ENCODE results near the gene SMG5.

DNA sequence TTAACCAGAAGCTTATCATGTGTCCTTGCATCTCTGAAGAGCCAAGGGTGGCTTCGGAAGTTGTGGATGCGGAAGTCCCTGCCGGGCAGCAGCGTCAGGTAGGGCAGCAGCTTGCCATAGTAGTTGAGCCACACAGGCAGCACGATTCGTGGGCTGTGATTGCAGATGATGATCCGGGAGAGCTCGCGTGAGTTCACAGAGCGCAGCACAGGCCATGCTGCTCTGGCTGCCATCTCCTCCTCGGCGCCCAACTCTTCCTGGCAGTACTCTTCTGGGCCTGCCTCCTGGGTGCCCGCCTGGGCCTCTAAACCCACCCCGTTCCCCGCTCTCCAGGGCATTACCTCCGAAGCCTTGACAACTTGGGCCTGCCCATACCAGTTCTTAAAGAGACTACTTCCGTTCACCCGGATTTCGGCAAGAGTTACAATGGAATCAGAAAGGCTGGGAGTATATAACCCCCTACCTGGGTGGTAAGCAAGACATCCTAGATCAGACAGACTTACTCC lies 16.3 kb upstream of the SMG5 start, which contains the start of gene VHLL:
- no peak for TF ChIP-seq LEF1 (IDR thresholded peaks at IDR 0.05; ENCODE audit: borderline replicate concordance)
- TF ChIP-seq SP1 (IDR thresholded peaks at IDR 0.05), result no peak
- no peak for TF ChIP-seq BHLHE40 (IDR thresholded peaks at IDR 0.05; ENCODE audit: borderline replicate concordance)
- TF ChIP-seq, protein P1, sequence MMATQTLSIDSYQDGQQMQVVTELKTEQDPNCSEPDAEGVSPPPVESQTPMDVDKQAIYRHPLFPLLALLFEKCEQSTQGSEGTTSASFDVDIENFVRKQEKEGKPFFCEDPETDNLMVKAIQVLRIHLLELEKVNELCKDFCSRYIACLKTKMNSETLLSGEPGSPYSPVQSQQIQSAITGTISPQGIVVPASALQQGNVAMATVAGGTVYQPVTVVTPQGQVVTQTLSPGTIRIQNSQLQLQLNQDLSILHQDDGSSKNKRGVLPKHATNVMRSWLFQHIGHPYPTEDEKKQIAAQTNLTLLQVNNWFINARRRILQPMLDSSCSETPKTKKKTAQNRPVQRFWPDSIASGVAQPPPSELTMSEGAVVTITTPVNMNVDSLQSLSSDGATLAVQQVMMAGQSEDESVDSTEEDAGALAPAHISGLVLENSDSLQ (IDR thresholded peaks at IDR 0.05), result no peak
- no peak for TF ChIP-seq ZNF384 (IDR thresholded peaks at IDR 0.05)
- TF ChIP-seq HDGF (IDR thresholded peaks at IDR 0.05; ENCODE audit: borderline replicate concordance), result no peak
- no peak for TF ChIP-seq FOXA1 (IDR thresholded peaks at IDR 0.05)
- TF ChIP-seq FOXM1 (IDR thresholded peaks at IDR 0.05; ENCODE audit: borderline replicate concordance), result no peak
- no peak for TF ChIP-seq TARDBP (IDR thresholded peaks at IDR 0.05)
- TF ChIP-seq SUZ12 (IDR thresholded peaks at IDR 0.05), result no peak
- no peak for TF ChIP-seq FOXK2 (IDR thresholded peaks at IDR 0.05)
- no peak for TF ChIP-seq ELF4 (IDR thresholded peaks at IDR 0.05)
- TF ChIP-seq L3MBTL2 (conservative IDR thresholded peaks at IDR 0.05), result no peak
- no peak for TF ChIP-seq ARNT (IDR thresholded peaks at IDR 0.05)

Measured in HEK293T (cell line).